ENCODE measurements around the gene CYP4F8. TPM values are rescaled to one million over a fixed set of nuclear protein-coding genes. Genes with fewer than 3 reads are reported as not detected.

CYP4F8 gene
- total and polyA plus RNA-seq, 2 donors (not counting 1 experiment from before 2014, with no cell fraction given), result not detected

- H2AFZ ChIP-seq (ENCODE audit: insufficient read depth, low read depth, low read length, poor library complexity, severe bottlenecking), result no peak overlapping the region
- peaks cover 3% of the 10 kb centered on the region for H3K4me1 Mint-ChIP-seq
- H4K20me1 ChIP-seq (ENCODE audit: control insufficient read depth, insufficient read depth, low read length, poor library complexity, severe bottlenecking), result no peaks in the 10 kb centered on the region
- no peak overlapping the region for H3K4me3 Mint-ChIP-seq
- H3K9me3 Mint-ChIP-seq (ENCODE audit: insufficient read depth), result no peaks in the 10 kb centered on the region
- no peak overlapping the region for H3K27ac Mint-ChIP-seq
- 65% methylated on average over 16 of the region's 22 CpGs for WGBS (ENCODE audit: insufficient coverage)
- no peak overlapping the region for H3K4me3 ChIP-seq (ENCODE audit: control extremely low read depth in 1 of 5, extremely low read depth in 1 of 5, insufficient read depth in 1 of 5, low read depth in 2 of 5, low read length in 4 of 5)
- no peaks in the 10 kb centered on the region for H3K79me2 ChIP-seq (ENCODE audit: control insufficient read depth, insufficient read depth, low read length)
- H3K4me2 ChIP-seq (replicated peaks; ENCODE audit: low read depth, low read length, poor library complexity, severe bottlenecking), result peak overlapping the region; percentile 59
- POLR2A ChIA-PET, result no interaction called here
- intact Hi-C loops (cut with micrococcal nuclease), result no loop called here
- no peak overlapping the region for H3K9ac ChIP-seq (ENCODE audit: low read length)
- H3K36me3 ChIP-seq (replicated peaks in 1 of 2; ENCODE audit: control extremely low read depth in 1 of 2, control insufficient read depth in 1 of 2, extremely low read depth in 1 of 2, insufficient read depth in 2 of 2, low read length in 1 of 2), result no peaks in the 10 kb centered on the region
- peaks cover 14% of the 10 kb centered on the region for H3K27me3 Mint-ChIP-seq
- H3K4me1 ChIP-seq (ENCODE audit: control insufficient read depth in 2 of 2, insufficient read depth in 2 of 2, low read length in 2 of 2), result peaks cover 0 to 7% of the 10 kb centered on the region in 2 donors
- DNase-seq (no peak), ATAC-seq (ENCODE audit: low read depth) (no peak)
- no peak for TF ChIP-seq EZH2 (IDR thresholded peaks at IDR 0.05; ENCODE audit: borderline replicate concordance, insufficient read depth, low read depth, low read length, poor library complexity, severe bottlenecking)
- TF ChIP-seq, protein P1, sequence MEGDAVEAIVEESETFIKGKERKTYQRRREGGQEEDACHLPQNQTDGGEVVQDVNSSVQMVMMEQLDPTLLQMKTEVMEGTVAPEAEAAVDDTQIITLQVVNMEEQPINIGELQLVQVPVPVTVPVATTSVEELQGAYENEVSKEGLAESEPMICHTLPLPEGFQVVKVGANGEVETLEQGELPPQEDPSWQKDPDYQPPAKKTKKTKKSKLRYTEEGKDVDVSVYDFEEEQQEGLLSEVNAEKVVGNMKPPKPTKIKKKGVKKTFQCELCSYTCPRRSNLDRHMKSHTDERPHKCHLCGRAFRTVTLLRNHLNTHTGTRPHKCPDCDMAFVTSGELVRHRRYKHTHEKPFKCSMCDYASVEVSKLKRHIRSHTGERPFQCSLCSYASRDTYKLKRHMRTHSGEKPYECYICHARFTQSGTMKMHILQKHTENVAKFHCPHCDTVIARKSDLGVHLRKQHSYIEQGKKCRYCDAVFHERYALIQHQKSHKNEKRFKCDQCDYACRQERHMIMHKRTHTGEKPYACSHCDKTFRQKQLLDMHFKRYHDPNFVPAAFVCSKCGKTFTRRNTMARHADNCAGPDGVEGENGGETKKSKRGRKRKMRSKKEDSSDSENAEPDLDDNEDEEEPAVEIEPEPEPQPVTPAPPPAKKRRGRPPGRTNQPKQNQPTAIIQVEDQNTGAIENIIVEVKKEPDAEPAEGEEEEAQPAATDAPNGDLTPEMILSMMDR (IDR thresholded peaks at IDR 0.05), result no peak
- CTCF ChIA-PET, result interaction anchor here (1.3 kb wide), 1 partner anchor 554 kb away, joined by 3 read pairs; no protein-coding TSS in a partner anchor
- peaks cover 0 to 5% (median 0%) of the 10 kb centered on the region in 3 donors for H3K9me3 ChIP-seq (ENCODE audit: control extremely low read depth in 1 of 3, control insufficient read depth in 2 of 3, insufficient read depth in 1 of 3, low read length in 2 of 3)
- H3K27me3 ChIP-seq (replicated peaks in 1 of 4; ENCODE audit: control extremely low read depth in 1 of 4, control insufficient read depth in 3 of 4, insufficient read depth in 4 of 4, low read length in 3 of 4), result peaks cover 0 to 20% (median 4%) of the 10 kb centered on the region in 4 experiments
- no peak overlapping the region for H3K27ac ChIP-seq (ENCODE audit: low read length in 2 of 2)
These were observed 13.4 kb downstream of the CYP4F8 start for GRCh38 chr19:15628236-15629002.

Measured in B cell (primary cell).